Right forelimb (tissue), 1 donor: ENCODE results near the gene PSMG4.
A peak's percentile ranks its signal among the peaks of the same experiment; 100 is the strongest.

ENCODE experiments used
- DNase-seq: peaks from one replicate; pipeline ENCODE4 v3.0.0-alpha.2; 2018

Gene PSMG4

GRCh38 chr6:3258720-3259490 is at the start of gene PSMG4:
Gene PSMG4, plus strand, starts transcription at chr6:3258947. Its CDS starts 76 bp downstream, at chr6:3259023.
- peak; percentile 98 for DNase-seq

- DNase-seq, result peak; percentile 66
These were observed 49.4 kb upstream of the PSMG4 start for GRCh38 chr6:3209114-3210023.

- no peak for DNase-seq
These were observed 48.6 kb upstream of the PSMG4 start for GRCh38 chr6:3210024-3210610.

GRCh38 chr6:3211681-3212080 is 47.1 kb upstream of the PSMG4 start:
- DNase-seq, result no peak

- no peak for DNase-seq
These were observed 46.5 kb upstream of the PSMG4 start for GRCh38 chr6:3212261-3212660.

- no peak for DNase-seq
These were observed 45.4 kb upstream of the PSMG4 start for GRCh38 chr6:3213334-3213695.

GRCh38 chr6:3214898-3215297 is 43.8 kb upstream of the PSMG4 start:
- no peak for DNase-seq

- no peak for DNase-seq
These were observed 41.5 kb upstream of the PSMG4 start for GRCh38 chr6:3217286-3217685.

GRCh38 chr6:3218266-3218665 is 40.5 kb upstream of the PSMG4 start:
- DNase-seq, result no peak

GRCh38 chr6:3220366-3220765 is 38.4 kb upstream of the PSMG4 start:
- no peak for DNase-seq

GRCh38 chr6:3221578-3221977 is 37.2 kb upstream of the PSMG4 start:
- DNase-seq, result no peak

- DNase-seq, result no peak
These were observed 36.2 kb upstream of the PSMG4 start for GRCh38 chr6:3222506-3223038.

GRCh38 chr6:3226042-3226441 is 32.7 kb upstream of the PSMG4 start:
- no peak for DNase-seq

- DNase-seq, result peak; percentile 68
These were observed 32.0 kb upstream of the PSMG4 start for GRCh38 chr6:3226481-3227362.

GRCh38 chr6:3227363-3228045 is 31.2 kb upstream of the PSMG4 start, which contains the start of gene TUBB2B:
Gene TUBB2B, minus strand, starts transcription at chr6:3227653. Its CDS starts 110 bp downstream, at chr6:3227543.
- DNase-seq, result peak; percentile 84

GRCh38 chr6:3228046-3228671 is 30.6 kb upstream of the PSMG4 start:
- DNase-seq, result no peak

GRCh38 chr6:3228771-3229565 is 29.8 kb upstream of the PSMG4 start:
- no peak for DNase-seq

GRCh38 chr6:3229566-3230178 is 29.1 kb upstream of the PSMG4 start:
- no peak for DNase-seq

- no peak for DNase-seq
These were observed 28.4 kb upstream of the PSMG4 start for GRCh38 chr6:3230256-3230882.
